ENCODE results near the gene TMEM270.

DNA sequence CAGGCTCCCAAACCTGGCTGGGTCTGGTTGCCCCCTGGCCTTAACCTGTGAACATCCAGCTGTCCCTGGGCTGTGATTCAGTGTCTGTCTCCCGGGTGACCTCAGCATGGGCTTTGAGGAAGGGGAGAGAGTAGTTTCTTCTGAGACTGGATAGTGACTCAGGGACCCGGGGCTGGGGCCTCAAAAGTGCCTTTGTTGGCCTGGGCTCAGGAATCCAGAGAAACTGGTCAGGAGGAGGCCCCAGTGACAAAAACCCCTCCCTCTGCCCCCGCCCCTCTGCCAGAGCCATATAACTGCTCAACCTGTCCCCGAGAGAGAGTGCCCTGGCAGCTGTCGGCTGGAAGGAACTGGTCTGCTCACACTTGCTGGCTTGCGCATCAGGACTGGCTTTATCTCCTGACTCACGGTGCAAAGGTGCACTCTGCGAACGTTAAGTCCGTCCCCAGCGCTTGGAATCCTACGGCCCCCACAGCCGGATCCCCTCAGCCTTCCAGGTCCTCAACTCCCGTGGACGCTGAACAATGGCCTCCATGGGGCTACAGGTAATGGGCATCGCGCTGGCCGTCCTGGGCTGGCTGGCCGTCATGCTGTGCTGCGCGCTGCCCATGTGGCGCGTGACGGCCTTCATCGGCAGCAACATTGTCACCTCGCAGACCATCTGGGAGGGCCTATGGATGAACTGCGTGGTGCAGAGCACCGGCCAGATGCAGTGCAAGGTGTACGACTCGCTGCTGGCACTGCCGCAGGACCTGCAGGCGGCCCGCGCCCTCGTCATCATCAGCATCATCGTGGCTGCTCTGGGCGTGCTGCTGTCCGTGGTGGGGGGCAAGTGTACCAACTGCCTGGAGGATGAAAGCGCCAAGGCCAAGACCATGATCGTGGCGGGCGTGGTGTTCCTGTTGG lies 30.0 kb upstream of the TMEM270 start, which contains the start of gene CLDN4:
- no peak for TF ChIP-seq CTCF (IDR thresholded peaks at IDR 0.05; ENCODE audit: insufficient read depth, low read length, poor library complexity, severe bottlenecking)
- no peak for TF ChIP-seq EZH2phosphoT487 (conservative IDR thresholded peaks at IDR 0.05; ENCODE audit: low read length)
